ENCODE measurements around the gene DZIP3.

DNA sequence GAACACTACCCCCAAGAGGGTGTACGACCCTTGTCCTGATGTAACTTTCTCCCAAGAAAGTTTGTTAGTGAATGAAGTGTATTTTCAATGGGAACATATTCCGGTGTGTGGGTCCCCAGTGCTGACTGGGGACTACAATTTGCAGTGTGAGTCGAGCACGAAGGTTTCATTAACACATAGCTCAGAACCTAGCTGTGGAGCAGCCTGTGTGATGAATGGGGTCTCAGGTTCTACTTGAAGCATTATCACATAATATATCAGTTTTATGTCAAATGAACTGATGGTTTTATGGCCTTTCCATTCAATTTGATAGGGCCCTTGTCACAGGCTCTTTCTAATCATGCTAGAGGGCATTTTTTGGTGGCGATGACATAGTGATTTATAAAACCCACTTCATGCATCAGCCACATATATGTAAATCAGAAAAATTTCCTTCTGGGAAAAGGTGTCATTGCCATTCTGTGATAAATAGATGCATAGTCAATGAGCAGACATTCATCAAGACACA is 123.5 kb downstream of the DZIP3 start:
- no peak for TF ChIP-seq CTCF (IDR thresholded peaks at IDR 0.05)
- no peak for TF ChIP-seq POLR2A (IDR thresholded peaks at IDR 0.05)
